IPS-18a (cell line): Measurements from ENCODE around the gene CD34.

Experiments used
- H3K27ac ChIP-seq: one replicate; pipeline ENCODE4 v1.5.1; 2013; ENCODE audit warnings: low read length
- H3K27me3 ChIP-seq: one replicate; pipeline ENCODE4 v1.6.1; 2013; ENCODE audit warnings: mild to moderate bottlenecking, low read length; ENCODE audit not compliant: control insufficient read depth, insufficient read depth
- H3K36me3 ChIP-seq: one replicate; pipeline ENCODE4 v1.6.1; 2013; ENCODE audit warnings: low read depth, low read length; ENCODE audit not compliant: control insufficient read depth
- H3K4me1 ChIP-seq: one replicate; pipeline ENCODE4 v1.6.1; 2013; ENCODE audit warnings: low read depth, low read length; ENCODE audit not compliant: control insufficient read depth
- H3K4me3 ChIP-seq: one replicate; pipeline ENCODE4 v1.5.1; 2013; ENCODE audit warnings: low read length
- H3K9ac ChIP-seq: one replicate; pipeline ENCODE4 v1.6.1; 2013; ENCODE audit warnings: mild to moderate bottlenecking, low read length, moderate library complexity
- H3K9me3 ChIP-seq: one replicate; pipeline ENCODE4 v1.6.1; 2013; ENCODE audit warnings: low read depth, low read length; ENCODE audit not compliant: control insufficient read depth

CD34 gene

GRCh38 chr1:207836591-207837347 is 74.2 kb downstream of the CD34 start:
- Histone ChIP-seq H3K36me3 (no peaks in the 10 kb centered on the region), H3K9ac (no peak overlapping the region)

GRCh38 chr1:207835958-207836357 is 75.0 kb downstream of the CD34 start:
- H3K4me1 ChIP-seq, result no peaks in the 10 kb centered on the region
- H3K9me3 ChIP-seq, result no peaks in the 10 kb centered on the region
- no peaks in the 10 kb centered on the region for H3K27me3 ChIP-seq
- no peak overlapping the region for H3K4me3 ChIP-seq
- H3K36me3 ChIP-seq, result no peaks in the 10 kb centered on the region
- no peak overlapping the region for H3K9ac ChIP-seq
- no peak overlapping the region for H3K27ac ChIP-seq

More at GRCh38 chr1:207836591-207837347, 74.2 kb downstream of the CD34 start:
- no peak overlapping the region for H3K4me3 ChIP-seq
- no peaks in the 10 kb centered on the region for H3K27me3 ChIP-seq
- H3K27ac ChIP-seq, result no peak overlapping the region
- no peaks in the 10 kb centered on the region for H3K9me3 ChIP-seq
- no peaks in the 10 kb centered on the region for H3K4me1 ChIP-seq

- no peaks in the 10 kb centered on the region for H3K27me3 ChIP-seq
- H3K9me3 ChIP-seq, result no peaks in the 10 kb centered on the region
- H3K36me3 ChIP-seq, result no peaks in the 10 kb centered on the region
- H3K4me1 ChIP-seq, result no peaks in the 10 kb centered on the region
- H3K9ac ChIP-seq, result no peak overlapping the region
- H3K27ac ChIP-seq, result no peak overlapping the region
- H3K4me3 ChIP-seq, result no peak overlapping the region
Measured at GRCh38 chr1:207833956-207834660, 76.8 kb downstream of the CD34 start.

- H3K4me3 ChIP-seq, result no peak overlapping the region
- H3K36me3 ChIP-seq, result no peaks in the 10 kb centered on the region
- H3K4me1 ChIP-seq, result no peaks in the 10 kb centered on the region
- H3K9me3 ChIP-seq, result no peaks in the 10 kb centered on the region
- no peaks in the 10 kb centered on the region for H3K27me3 ChIP-seq
- no peak overlapping the region for H3K9ac ChIP-seq
- H3K27ac ChIP-seq, result no peak overlapping the region
Measured at GRCh38 chr1:207833381-207833780, 77.5 kb downstream of the CD34 start.

- H3K27ac ChIP-seq, result no peak overlapping the region
- no peaks in the 10 kb centered on the region for H3K36me3 ChIP-seq
- H3K27me3 ChIP-seq, result no peaks in the 10 kb centered on the region
- no peaks in the 10 kb centered on the region for H3K4me1 ChIP-seq
- H3K4me3 ChIP-seq, result no peak overlapping the region
- no peak overlapping the region for H3K9ac ChIP-seq
- no peaks in the 10 kb centered on the region for H3K9me3 ChIP-seq
Measured at GRCh38 chr1:207832796-207833195, 78.1 kb downstream of the CD34 start.

GRCh38 chr1:207831517-207832327 is 79.2 kb downstream of the CD34 start:
- Histone ChIP-seq H3K36me3 (no peaks in the 10 kb centered on the region), H3K4me1 (no peaks in the 10 kb centered on the region), H3K27ac (no peak overlapping the region), H3K9me3 (no peaks in the 10 kb centered on the region), H3K9ac (no peak overlapping the region), H3K27me3 (no peaks in the 10 kb centered on the region), H3K4me3 (no peak overlapping the region)
